ENCODE data around the gene SDC1.

DNA sequence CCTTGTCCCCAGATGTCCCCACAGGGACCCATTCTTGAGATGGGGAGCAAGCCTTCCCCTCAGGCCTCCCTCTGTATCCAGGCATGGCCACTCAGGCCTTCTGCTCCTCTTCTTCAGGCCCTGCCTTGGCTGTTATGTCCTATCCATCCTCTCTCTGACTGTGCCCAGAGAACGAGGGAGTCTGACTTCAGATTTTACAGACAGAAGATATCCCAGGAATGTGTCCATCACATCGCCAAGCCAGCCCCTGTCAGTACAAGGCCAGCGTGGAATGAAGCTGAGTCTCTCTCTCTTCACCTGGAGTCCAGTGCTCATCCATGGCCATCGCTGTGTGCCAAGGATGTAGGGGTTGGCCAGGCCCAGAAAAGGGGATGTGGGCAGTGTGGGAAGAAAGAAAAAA is 57.6 kb downstream of the SDC1 start:
- TF ChIP-seq, protein P1, sequence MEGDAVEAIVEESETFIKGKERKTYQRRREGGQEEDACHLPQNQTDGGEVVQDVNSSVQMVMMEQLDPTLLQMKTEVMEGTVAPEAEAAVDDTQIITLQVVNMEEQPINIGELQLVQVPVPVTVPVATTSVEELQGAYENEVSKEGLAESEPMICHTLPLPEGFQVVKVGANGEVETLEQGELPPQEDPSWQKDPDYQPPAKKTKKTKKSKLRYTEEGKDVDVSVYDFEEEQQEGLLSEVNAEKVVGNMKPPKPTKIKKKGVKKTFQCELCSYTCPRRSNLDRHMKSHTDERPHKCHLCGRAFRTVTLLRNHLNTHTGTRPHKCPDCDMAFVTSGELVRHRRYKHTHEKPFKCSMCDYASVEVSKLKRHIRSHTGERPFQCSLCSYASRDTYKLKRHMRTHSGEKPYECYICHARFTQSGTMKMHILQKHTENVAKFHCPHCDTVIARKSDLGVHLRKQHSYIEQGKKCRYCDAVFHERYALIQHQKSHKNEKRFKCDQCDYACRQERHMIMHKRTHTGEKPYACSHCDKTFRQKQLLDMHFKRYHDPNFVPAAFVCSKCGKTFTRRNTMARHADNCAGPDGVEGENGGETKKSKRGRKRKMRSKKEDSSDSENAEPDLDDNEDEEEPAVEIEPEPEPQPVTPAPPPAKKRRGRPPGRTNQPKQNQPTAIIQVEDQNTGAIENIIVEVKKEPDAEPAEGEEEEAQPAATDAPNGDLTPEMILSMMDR (conservative IDR thresholded peaks at IDR 0.05) = no peak
- TF ChIP-seq ZFX (IDR thresholded peaks at IDR 0.05) = no peak

Data from C4-2B (cell line).